ENCODE data around the gene PHAX.

DNA sequence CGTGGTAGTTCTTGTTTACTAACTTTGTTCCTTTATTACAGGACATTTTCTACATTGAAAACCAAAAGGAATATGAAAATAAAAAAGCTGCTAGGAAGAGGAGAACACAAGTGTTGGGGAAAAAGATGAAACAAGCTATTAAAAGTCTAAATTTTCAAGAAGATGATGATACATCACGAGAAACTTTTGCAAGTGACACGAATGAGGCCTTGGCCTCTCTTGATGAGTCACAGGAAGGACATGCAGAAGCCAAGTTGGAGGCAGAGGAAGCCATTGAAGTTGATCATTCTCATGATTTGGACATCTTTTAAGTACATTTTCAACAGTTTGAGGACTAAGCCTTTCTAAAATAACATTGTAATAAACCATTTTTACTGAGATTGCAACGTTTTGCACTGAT, 23.8 kb downstream of the PHAX start:
- no peak for TF ChIP-seq POLR2A (IDR thresholded peaks at IDR 0.05; ENCODE audit: low read depth, low read length)
- TF ChIP-seq POLR2AphosphoS5 (IDR thresholded peaks at IDR 0.05; ENCODE audit: low read depth, low read length), result no peak
- no peak for TF ChIP-seq SPI1 (IDR thresholded peaks at IDR 0.05; ENCODE audit: low read depth, low read length)
- TF ChIP-seq TAF1 (IDR thresholded peaks at IDR 0.05; ENCODE audit: low read depth, low read length), result no peak
- TF ChIP-seq POU2F2 (IDR thresholded peaks at IDR 0.05; ENCODE audit: low read depth, low read length), result no peak

All from GM12891 (cell line).